ENCODE data around the gene DDX1. TPM values are rescaled to one million over a fixed set of nuclear protein-coding genes. Genes with fewer than 3 reads are reported as not detected.
A peak's percentile ranks its signal among the peaks of the same experiment; 100 is the strongest.

The DDX1 gene
- total and polyA plus RNA-seq, 9 of the 15 experiments (the other 6 are each of a cell fraction or from before 2014, with no cell fraction given), result 116 to 277 (median 232) TPM

DNA sequence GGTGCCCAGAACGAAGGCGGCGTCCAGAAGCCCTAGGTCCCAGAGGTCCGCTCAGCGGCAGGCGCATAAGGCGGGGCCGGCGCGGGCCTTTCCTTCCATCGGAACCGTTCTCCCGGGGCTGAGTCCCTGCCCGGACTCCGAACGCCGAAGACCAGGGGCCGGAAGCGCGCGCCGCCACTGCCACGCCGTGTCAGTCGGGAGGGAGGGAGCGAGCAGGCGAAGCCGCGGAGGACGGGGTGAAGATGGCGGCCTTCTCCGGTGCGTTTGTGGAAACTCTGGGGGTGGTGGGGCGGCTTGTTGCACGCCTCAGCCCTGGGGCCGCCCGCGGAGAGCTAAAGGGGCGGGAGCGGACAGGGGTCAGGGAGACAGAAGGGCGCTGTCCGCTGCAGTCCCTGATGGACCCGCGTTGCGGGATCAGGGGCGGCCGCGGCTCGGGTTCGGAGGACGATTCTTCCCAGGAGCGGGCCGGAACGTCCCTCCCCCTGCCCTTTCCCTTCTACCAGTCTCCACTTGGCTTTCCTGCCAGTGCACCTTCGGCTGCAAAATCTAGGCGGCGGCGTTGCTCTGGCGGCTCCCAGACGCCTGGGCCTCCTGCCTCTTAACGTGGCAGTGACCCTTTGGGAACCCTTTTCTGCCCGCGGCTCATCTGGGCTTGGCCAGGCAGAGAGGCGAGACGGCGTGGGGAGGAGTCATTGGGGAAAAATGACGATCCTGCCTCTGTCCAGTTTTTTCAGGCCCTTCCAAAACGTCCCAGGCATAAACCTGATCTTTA, at the start of gene DDX1 (continued):
- TF ChIP-seq, protein P1, sequence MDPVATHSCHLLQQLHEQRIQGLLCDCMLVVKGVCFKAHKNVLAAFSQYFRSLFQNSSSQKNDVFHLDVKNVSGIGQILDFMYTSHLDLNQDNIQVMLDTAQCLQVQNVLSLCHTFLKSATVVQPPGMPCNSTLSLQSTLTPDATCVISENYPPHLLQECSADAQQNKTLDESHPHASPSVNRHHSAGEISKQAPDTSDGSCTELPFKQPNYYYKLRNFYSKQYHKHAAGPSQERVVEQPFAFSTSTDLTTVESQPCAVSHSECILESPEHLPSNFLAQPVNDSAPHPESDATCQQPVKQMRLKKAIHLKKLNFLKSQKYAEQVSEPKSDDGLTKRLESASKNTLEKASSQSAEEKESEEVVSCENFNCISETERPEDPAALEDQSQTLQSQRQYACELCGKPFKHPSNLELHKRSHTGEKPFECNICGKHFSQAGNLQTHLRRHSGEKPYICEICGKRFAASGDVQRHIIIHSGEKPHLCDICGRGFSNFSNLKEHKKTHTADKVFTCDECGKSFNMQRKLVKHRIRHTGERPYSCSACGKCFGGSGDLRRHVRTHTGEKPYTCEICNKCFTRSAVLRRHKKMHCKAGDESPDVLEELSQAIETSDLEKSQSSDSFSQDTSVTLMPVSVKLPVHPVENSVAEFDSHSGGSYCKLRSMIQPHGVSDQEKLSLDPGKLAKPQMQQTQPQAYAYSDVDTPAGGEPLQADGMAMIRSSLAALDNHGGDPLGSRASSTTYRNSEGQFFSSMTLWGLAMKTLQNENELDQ (CRISPR knock-in tag; IDR thresholded peaks at IDR 0.05; ENCODE audit: borderline replicate concordance), result peak; percentile 73; the same call in 1 of the 2 replicates
- no peak for TF ChIP-seq JUNB (CRISPR knock-in tag; conservative IDR thresholded peaks at IDR 0.05)
- no peak for TF ChIP-seq NELFE (IDR thresholded peaks at IDR 0.05; ENCODE audit: insufficient read depth, insufficient read length)
- no peak for TF ChIP-seq PTBP1 (IDR thresholded peaks at IDR 0.05; ENCODE audit: low read depth, low read length)
- no peak for TF ChIP-seq MCM2 (IDR thresholded peaks at IDR 0.05; ENCODE audit: low read depth)
- TF ChIP-seq NFIX (CRISPR knock-in tag; IDR thresholded peaks at IDR 0.05; ENCODE audit: low read depth), result no peak
- no peak for TF ChIP-seq RBM14 (IDR thresholded peaks at IDR 0.05; ENCODE audit: borderline replicate concordance, insufficient read depth, low read depth, low read length)
- TF ChIP-seq NFIC (IDR thresholded peaks at IDR 0.05), result peak; percentile 55
- peak; percentile 93 for TF ChIP-seq FOXP1 (CRISPR knock-in tag; IDR thresholded peaks at IDR 0.05)
- TF ChIP-seq FOS (IDR thresholded peaks at IDR 0.05; ENCODE audit: extremely low read depth, insufficient read length), result no peak
- TF ChIP-seq ZNF695 (CRISPR knock-in tag; IDR thresholded peaks at IDR 0.05), result no peak
- TF ChIP-seq, protein P2, sequence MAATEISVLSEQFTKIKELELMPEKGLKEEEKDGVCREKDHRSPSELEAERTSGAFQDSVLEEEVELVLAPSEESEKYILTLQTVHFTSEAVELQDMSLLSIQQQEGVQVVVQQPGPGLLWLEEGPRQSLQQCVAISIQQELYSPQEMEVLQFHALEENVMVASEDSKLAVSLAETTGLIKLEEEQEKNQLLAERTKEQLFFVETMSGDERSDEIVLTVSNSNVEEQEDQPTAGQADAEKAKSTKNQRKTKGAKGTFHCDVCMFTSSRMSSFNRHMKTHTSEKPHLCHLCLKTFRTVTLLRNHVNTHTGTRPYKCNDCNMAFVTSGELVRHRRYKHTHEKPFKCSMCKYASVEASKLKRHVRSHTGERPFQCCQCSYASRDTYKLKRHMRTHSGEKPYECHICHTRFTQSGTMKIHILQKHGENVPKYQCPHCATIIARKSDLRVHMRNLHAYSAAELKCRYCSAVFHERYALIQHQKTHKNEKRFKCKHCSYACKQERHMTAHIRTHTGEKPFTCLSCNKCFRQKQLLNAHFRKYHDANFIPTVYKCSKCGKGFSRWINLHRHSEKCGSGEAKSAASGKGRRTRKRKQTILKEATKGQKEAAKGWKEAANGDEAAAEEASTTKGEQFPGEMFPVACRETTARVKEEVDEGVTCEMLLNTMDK (IDR thresholded peaks at IDR 0.05; ENCODE audit: borderline replicate concordance, insufficient read depth, low read depth, low read length, poor library complexity, severe bottlenecking), result no peak
- TF ChIP-seq ZNF143 (CRISPR knock-in tag; IDR thresholded peaks at IDR 0.05), result peak; percentile 41
- peak; percentile 98 for TF ChIP-seq TAF9B (IDR thresholded peaks at IDR 0.05; ENCODE audit: partially characterized antibody)
- 0 out of 2 replicates have a peak, but pooled peaks have one; percentile 51 for TF ChIP-seq ZNF583 (CRISPR knock-in tag; IDR thresholded peaks at IDR 0.05)
- peak; percentile 97 for TF ChIP-seq NCOA1 (IDR thresholded peaks at IDR 0.05; ENCODE audit: low read depth)
- no peak for TF ChIP-seq RFX5 (IDR thresholded peaks at IDR 0.05; ENCODE audit: low read depth, low read length)
- TF ChIP-seq ZNF445 (CRISPR knock-in tag; IDR thresholded peaks at IDR 0.05; ENCODE audit: low read depth), result no peak
- TF ChIP-seq ELF2 (CRISPR knock-in tag; IDR thresholded peaks at IDR 0.05), result peak; percentile 79
- TF ChIP-seq NFE2L1 (tag; IDR thresholded peaks at IDR 0.05; ENCODE audit: borderline replicate concordance, low read depth), result no peak
- no peak for TF ChIP-seq ZNF584 (CRISPR knock-in tag; IDR thresholded peaks at IDR 0.05; ENCODE audit: low read depth)
- TF ChIP-seq, protein P3, sequence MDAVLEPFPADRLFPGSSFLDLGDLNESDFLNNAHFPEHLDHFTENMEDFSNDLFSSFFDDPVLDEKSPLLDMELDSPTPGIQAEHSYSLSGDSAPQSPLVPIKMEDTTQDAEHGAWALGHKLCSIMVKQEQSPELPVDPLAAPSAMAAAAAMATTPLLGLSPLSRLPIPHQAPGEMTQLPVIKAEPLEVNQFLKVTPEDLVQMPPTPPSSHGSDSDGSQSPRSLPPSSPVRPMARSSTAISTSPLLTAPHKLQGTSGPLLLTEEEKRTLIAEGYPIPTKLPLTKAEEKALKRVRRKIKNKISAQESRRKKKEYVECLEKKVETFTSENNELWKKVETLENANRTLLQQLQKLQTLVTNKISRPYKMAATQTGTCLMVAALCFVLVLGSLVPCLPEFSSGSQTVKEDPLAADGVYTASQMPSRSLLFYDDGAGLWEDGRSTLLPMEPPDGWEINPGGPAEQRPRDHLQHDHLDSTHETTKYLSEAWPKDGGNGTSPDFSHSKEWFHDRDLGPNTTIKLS (IDR thresholded peaks at IDR 0.05; ENCODE audit: borderline replicate concordance, low read depth), result peak; percentile 72
- TF ChIP-seq SRF (CRISPR knock-in tag; IDR thresholded peaks at IDR 0.05), result peak in 1 of 2 experiments; percentile 35; a peak in 1 of 4 replicates

All from K562 (cell line).